ENCODE measurements around the gene FN3KRP. TPM values are rescaled to one million over a fixed set of nuclear protein-coding genes. Genes with fewer than 3 reads are reported as not detected.

The FN3KRP gene
- polyA plus RNA-seq, 1 of the 3 experiments (the other 2 are of a cell fraction), result 68.2 TPM

DNA sequence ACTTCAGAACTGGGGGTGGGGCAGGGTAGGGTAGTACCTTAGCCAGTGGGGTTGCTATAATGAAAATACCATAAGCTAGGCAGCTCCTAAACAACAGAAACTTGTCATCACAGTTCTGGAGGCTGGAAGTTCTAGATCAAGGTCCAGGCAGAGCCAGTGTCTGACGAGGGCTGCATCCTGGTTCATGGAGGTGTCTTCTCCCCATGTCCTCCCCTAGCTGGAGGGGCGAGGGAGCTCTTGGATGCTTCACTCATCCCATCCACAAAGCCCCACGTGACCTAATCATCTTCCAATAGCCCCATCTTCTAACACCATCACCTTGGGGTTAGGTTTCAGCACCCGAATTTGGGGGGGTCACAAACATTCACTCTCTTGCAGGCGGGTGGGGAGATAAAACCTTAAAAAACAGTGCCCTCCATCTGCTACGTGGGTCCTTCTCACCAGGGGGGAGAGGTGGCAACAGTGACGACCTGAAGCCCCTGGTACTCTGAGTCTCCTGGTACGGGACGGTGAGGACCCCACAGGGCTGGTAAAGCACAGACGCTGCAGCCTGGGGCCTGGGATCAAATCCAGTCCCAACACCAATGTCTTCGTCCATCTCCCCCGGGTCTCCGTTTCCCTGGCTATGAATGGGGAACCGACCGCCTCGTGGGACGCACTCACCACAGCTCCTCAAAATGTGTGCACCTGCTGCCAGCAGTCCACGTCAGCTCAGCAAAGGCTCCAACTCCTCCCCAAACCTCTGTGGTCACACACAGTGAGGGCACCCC lies 40.8 kb upstream of the FN3KRP start:
- Histone ChIP-seq H3K4me2 (no peak overlapping the region), H4K20me1 (ENCODE audit: insufficient read depth) (no peaks in the 10 kb centered on the region), H3K4me1 (ENCODE audit: control insufficient read depth in 1 of 2, insufficient read depth in 2 of 2, low read depth in 1 of 2, low read length in 1 of 2) (no peaks in the 10 kb centered on the region), H3K27ac (ENCODE audit: low read depth in 2 of 2, low read length in 1 of 2) (no peak overlapping the region), H3K36me3 (replicated peaks in 1 of 2; ENCODE audit: control insufficient read depth in 1 of 2, insufficient read depth in 2 of 2, low read length in 1 of 2) (no peaks in the 10 kb centered on the region), H3K9me3 (no peaks in the 10 kb centered on the region; the same call in 1 of the 2 replicates), H3K9me2 (no peaks in the 10 kb centered on the region), H3K9ac (no peak overlapping the region), H2AFZ (ENCODE audit: low read depth) (no peak overlapping the region), H3F3A (replicated peaks; ENCODE audit: insufficient read depth) (no peaks in the 10 kb centered on the region), H3K79me2 (ENCODE audit: insufficient read depth) (no peaks in the 10 kb centered on the region), H3K4me3 (ENCODE audit: low read depth in 2 of 2, low read length in 1 of 2) (no peak overlapping the region), H3K27me3 (ENCODE audit: insufficient read depth) (no peaks in the 10 kb centered on the region)
- 81% methylated on average over 18 of the region's 18 CpGs for WGBS (ENCODE audit: low lambda C conversion rate)
- DNase-seq, result no peak
- ChIA-PET POLR2A (no interaction called here), CTCF (interaction anchor here (0.8 to 0.9 kb wide), 2 partner anchors 99 to 100 kb away, joined by 3 read pairs; no protein-coding TSS in a partner anchor)
- TF ChIP-seq SMC3 (IDR thresholded peaks at IDR 0.05; ENCODE audit: low read depth, low read length) (no peak), GATA2 (CRISPR knock-in tag; IDR thresholded peaks at IDR 0.05) (no peak), FOXJ3 (CRISPR knock-in tag; IDR thresholded peaks at IDR 0.05) (no peak), GABPA (IDR thresholded peaks at IDR 0.05; ENCODE audit: low read depth) (no peak), TCF12 (IDR thresholded peaks at IDR 0.05) (no peak)

- no peak overlapping the region for H2AFZ ChIP-seq (ENCODE audit: low read depth)
- no peaks in the 10 kb centered on the region for H3F3A ChIP-seq (replicated peaks; ENCODE audit: insufficient read depth)
- no peak for TF ChIP-seq RFX5 (IDR thresholded peaks at IDR 0.05; ENCODE audit: low read length)
- no peak for TF ChIP-seq NRF1 (IDR thresholded peaks at IDR 0.05; ENCODE audit: low read depth, low read length)
- H3K9me2 ChIP-seq, result no peaks in the 10 kb centered on the region
- no peaks in the 10 kb centered on the region for H3K4me1 ChIP-seq (ENCODE audit: control insufficient read depth in 1 of 2, insufficient read depth in 2 of 2, low read depth in 1 of 2, low read length in 1 of 2)
- ChIA-PET POLR2A (no interaction called here), CTCF (interaction anchor here (0.9 to 3.4 kb wide), 3 partner anchors 9 to 122 kb away, joined by 3 to 18 read pairs (median 3); no protein-coding TSS in a partner anchor)
- no peaks in the 10 kb centered on the region for H3K36me3 ChIP-seq (replicated peaks in 1 of 2; ENCODE audit: control insufficient read depth in 1 of 2, insufficient read depth in 2 of 2, low read length in 1 of 2)
- no peak overlapping the region for H3K4me2 ChIP-seq
- no peaks in the 10 kb centered on the region for H4K20me1 ChIP-seq (ENCODE audit: insufficient read depth)
- no peak overlapping the region for H3K27ac ChIP-seq (ENCODE audit: low read depth in 2 of 2, low read length in 1 of 2)
- peaks cover 6% of the 10 kb centered on the region for H3K9me3 ChIP-seq
- no peak for DNase-seq
- no peak overlapping the region for H3K4me3 ChIP-seq (ENCODE audit: low read depth in 2 of 2, low read length in 1 of 2)
- no peaks in the 10 kb centered on the region for H3K27me3 ChIP-seq (ENCODE audit: insufficient read depth)
- WGBS (ENCODE audit: low lambda C conversion rate), result 83% methylated on average over 23 of the region's 23 CpGs
- no peaks in the 10 kb centered on the region for H3K79me2 ChIP-seq (ENCODE audit: insufficient read depth)
- no peak overlapping the region for H3K9ac ChIP-seq
Observed at GRCh38 chr17:82677353-82677925, 39.1 kb upstream of the FN3KRP start.

- CTCF ChIA-PET, result interaction anchor here (0.5 to 3.4 kb wide), 3 partner anchors 10 to 236 kb away, joined by 3 to 18 read pairs (median 3); no protein-coding TSS in a partner anchor
Observed at GRCh38 chr17:82678265-82678891, 38.1 kb upstream of the FN3KRP start.

More at GRCh38 chr17:82678265-82678891, 38.1 kb upstream of the FN3KRP start:
- Histone ChIP-seq H3K9ac (no peak overlapping the region), H4K20me1 (ENCODE audit: insufficient read depth) (no peaks in the 10 kb centered on the region), H3F3A (replicated peaks; ENCODE audit: insufficient read depth) (no peaks in the 10 kb centered on the region), H3K4me1 (ENCODE audit: control insufficient read depth in 1 of 2, insufficient read depth in 2 of 2, low read depth in 1 of 2, low read length in 1 of 2) (no peaks in the 10 kb centered on the region), H3K9me2 (no peaks in the 10 kb centered on the region), H3K4me2 (no peak overlapping the region), H3K27ac (ENCODE audit: low read depth in 2 of 2, low read length in 1 of 2) (no peak overlapping the region), H2AFZ (ENCODE audit: low read depth) (no peak overlapping the region), H3K9me3 (peaks cover 6% of the 10 kb centered on the region), H3K4me3 (ENCODE audit: low read depth in 2 of 2, low read length in 1 of 2) (no peak overlapping the region), H3K27me3 (ENCODE audit: insufficient read depth) (no peaks in the 10 kb centered on the region), H3K79me2 (ENCODE audit: insufficient read depth) (no peaks in the 10 kb centered on the region), H3K36me3 (replicated peaks in 1 of 2; ENCODE audit: control insufficient read depth in 1 of 2, insufficient read depth in 2 of 2, low read length in 1 of 2) (no peaks in the 10 kb centered on the region)
- TF ChIP-seq RAD21 (IDR thresholded peaks at IDR 0.05; ENCODE audit: low read length), result no peak
- 85% methylated on average over 13 of the region's 14 CpGs for WGBS (ENCODE audit: low lambda C conversion rate)
- DNase-seq, result no peak
- POLR2A ChIA-PET, result no interaction called here

All from SK-N-SH (cell line).